Lower lobe of right lung (tissue), 2 donors: ENCODE measurements around the gene CEP152. TPM values are rescaled to one million over a fixed set of nuclear protein-coding genes. Genes with fewer than 3 reads are reported as not detected.

Experiments
- ATAC-seq, 2 donors: fragments of 200-7000 bp; cut with Tn5 transposase; one replicate each; pipeline ENCODE4 v1.9.1; 2020 to 2022; ENCODE audit warnings: mild to moderate bottlenecking in 2 of 2, moderate library complexity in 2 of 2
- DNase-seq: peaks from one replicate; pipeline ENCODE4 v3.0.0-alpha.2; 2020
- H3K27ac ChIP-seq: fragments of 200-600 bp; one replicate; pipeline ENCODE4 v1.8.0; 2022
- H3K27me3 ChIP-seq: fragments of 200-600 bp; one replicate; pipeline ENCODE4 v1.8.0; 2022; ENCODE audit warnings: low read depth
- H3K36me3 ChIP-seq: fragments of 200-600 bp; one replicate; pipeline ENCODE4 v1.8.0; 2022; ENCODE audit warnings: mild to moderate bottlenecking
- H3K4me1 ChIP-seq: fragments of 200-600 bp; one replicate; pipeline ENCODE4 v1.8.0; 2022
- H3K4me3 ChIP-seq: fragments of 200-600 bp; one replicate; pipeline ENCODE4 v1.8.0; 2022; ENCODE audit warnings: mild to moderate bottlenecking
- H3K9me3 ChIP-seq: fragments of 200-600 bp; one replicate; pipeline ENCODE4 v1.8.0; 2022
- CTCF ChIP-seq: fragments of 200-600 bp; IDR thresholded peaks from one replicate; pipeline ENCODE4 v1.8.0; 2022; ENCODE audit warnings: antibody characterized with exemption, mild to moderate bottlenecking
- intact Hi-C: fragments of 100-400 bp; cut with DNase I; formaldehyde crosslinking; loops from one replicate; pipeline ENCODE4 v1.11.0; 2022
- total RNA-seq: library from RNA; stranded (reverse); fragmentation: NEBNext Ultra II Directional; extraction: Animal tissue kit (Norgen Biotek cat#: 25700); gene quantifications from one replicate; pipeline ENCODE4 v1.2.1, GENCODE V29; 2021
- donor health status: DM: no; HTN: yes; CAD: no; lungs with severe emphysema.

Gene CEP152
- total RNA-seq, 1 donor from 2014 or later: 6.5 TPM

GRCh38 chr15:48800811-48801455, 9.9 kb downstream of the CEP152 start:
- intact Hi-C loops: no loop called here
- Histone ChIP-seq H3K9me3 (no peaks in the 10 kb centered on the region), H3K4me1 (peaks cover 9% of the 10 kb centered on the region), H3K36me3 (no peaks in the 10 kb centered on the region), H3K4me3 (no peak overlapping the region), H3K27me3 (no peaks in the 10 kb centered on the region), H3K27ac (no peak overlapping the region)
- ATAC-seq (peak; percentile 38 to 59), DNase-seq (no peak)
- TF ChIP-seq CTCF: peak; percentile 48

GRCh38 chr15:48800245-48800644, 10.6 kb downstream of the CEP152 start:
- intact Hi-C loops: no loop called here
- Histone ChIP-seq H3K4me1 (peaks cover 9% of the 10 kb centered on the region), H3K36me3 (no peaks in the 10 kb centered on the region), H3K27me3 (no peaks in the 10 kb centered on the region), H3K9me3 (no peaks in the 10 kb centered on the region), H3K4me3 (no peak overlapping the region), H3K27ac (no peak overlapping the region)
- no peak for ATAC-seq
- no peak for DNase-seq
- no peak for TF ChIP-seq CTCF

- intact Hi-C loops: no loop called here
- DNase-seq: no peak
- no peak for ATAC-seq
- no peaks in the 10 kb centered on the region for H3K36me3 ChIP-seq
- no peaks in the 10 kb centered on the region for H3K9me3 ChIP-seq
- H3K27me3 ChIP-seq: no peaks in the 10 kb centered on the region
- no peak overlapping the region for H3K27ac ChIP-seq
- peaks cover 18% of the 10 kb centered on the region for H3K4me1 ChIP-seq
- no peak overlapping the region for H3K4me3 ChIP-seq
- no peak for TF ChIP-seq CTCF
Measured at GRCh38 chr15:48798319-48798718, 12.6 kb downstream of the CEP152 start.

GRCh38 chr15:48796930-48797329, 13.9 kb downstream of the CEP152 start:
- Histone ChIP-seq H3K27me3 (no peaks in the 10 kb centered on the region), H3K4me3 (no peak overlapping the region), H3K4me1 (peaks cover 18% of the 10 kb centered on the region), H3K9me3 (no peaks in the 10 kb centered on the region), H3K36me3 (no peaks in the 10 kb centered on the region), H3K27ac (no peak overlapping the region)
- DNase-seq (no peak), ATAC-seq (peak; percentile 65 to 86)
- intact Hi-C loops: no loop called here
- TF ChIP-seq CTCF: no peak

GRCh38 chr15:48796521-48796920, 14.3 kb downstream of the CEP152 start:
- intact Hi-C loops: no loop called here
- H3K27me3 ChIP-seq: no peaks in the 10 kb centered on the region
- no peak overlapping the region for H3K27ac ChIP-seq
- H3K9me3 ChIP-seq: no peaks in the 10 kb centered on the region
- no peak for ATAC-seq
- peaks cover 18% of the 10 kb centered on the region for H3K4me1 ChIP-seq
- TF ChIP-seq CTCF: no peak
- H3K4me3 ChIP-seq: no peak overlapping the region
- no peaks in the 10 kb centered on the region for H3K36me3 ChIP-seq
- DNase-seq: no peak
